Mucosa of rectum (tissue), 2 donors: ENCODE measurements around the gene BMP15.

Experiments used
- H3K27ac ChIP-seq, 2 donors: one replicate each; pipeline ENCODE4 v1.7.0; 2013; ENCODE audit warnings: inconsistent platforms in 2 of 2, low read depth in 2 of 2, low read length in 2 of 2
- H3K27me3 ChIP-seq, 2 donors: one replicate each; pipeline ENCODE4 v1.7.0; 2013; ENCODE audit warnings: low read length in 2 of 2; ENCODE audit not compliant: control insufficient read depth in 2 of 2, insufficient read depth in 2 of 2
- H3K36me3 ChIP-seq, 2 donors: one replicate each; pipeline ENCODE4 v1.7.0; 2013; ENCODE audit warnings: low read length in 2 of 2; ENCODE audit not compliant: control insufficient read depth in 2 of 2, insufficient read depth in 2 of 2
- H3K4me1 ChIP-seq, 2 donors: one replicate each; pipeline ENCODE4 v1.7.0; 2013; ENCODE audit warnings: low read length in 2 of 2, mild to moderate bottlenecking in 1 of 2; ENCODE audit not compliant: control insufficient read depth in 2 of 2, insufficient read depth in 2 of 2
- H3K4me3 ChIP-seq, 2 donors: one replicate each; pipeline ENCODE4 v1.7.0; 2013; ENCODE audit warnings: low read length in 2 of 2
- H3K9ac ChIP-seq, 2 donors: one replicate each; pipeline ENCODE4 v1.7.0; 2013; ENCODE audit warnings: low read length in 2 of 2, low read depth in 1 of 2, mild to moderate bottlenecking in 1 of 2
- H3K9me3 ChIP-seq, 2 donors: one replicate each; pipeline ENCODE4 v1.7.0; 2013; ENCODE audit warnings: low read length in 2 of 2; ENCODE audit not compliant: control insufficient read depth in 2 of 2
- donor health status: healthy.
- donor health status: Normal muscosa, but diverticular disease.

BMP15 gene

GRCh38 chrX:50910685-50911176, at the start of gene BMP15:
BMP15 (plus strand) TSS chrX:50910735; CDS start chrX:50910784, 49 bp downstream.
- Histone ChIP-seq H3K9me3 (no peaks in the 10 kb centered on the region), H3K4me3 (no peak within 1 kb of the TSS), H3K36me3 (no peaks in the 10 kb centered on the region)

GRCh38 chrX:50863471-50863870, 47.1 kb upstream of the BMP15 start:
- Histone ChIP-seq H3K27me3 (no peaks in the 10 kb centered on the region), H3K4me3 (no peak overlapping the region), H3K27ac (no peak overlapping the region), H3K9me3 (no peaks in the 10 kb centered on the region), H3K4me1 (no peaks in the 10 kb centered on the region), H3K9ac (no peak overlapping the region), H3K36me3 (no peaks in the 10 kb centered on the region)

More at GRCh38 chrX:50910685-50911176, at the start of gene BMP15:
- Histone ChIP-seq H3K4me1 (no peaks in the 10 kb centered on the region), H3K27ac (no peak within 1 kb of the TSS), H3K27me3 (peaks cover 1 to 7% of the 10 kb centered on the region in 2 donors), H3K9ac (no peak within 1 kb of the TSS)

- Histone ChIP-seq H3K9me3 (no peaks in the 10 kb centered on the region), H3K27me3 (peaks cover 1 to 4% of the 10 kb centered on the region in 2 donors), H3K36me3 (no peaks in the 10 kb centered on the region), H3K9ac (no peak overlapping the region), H3K4me3 (no peak overlapping the region), H3K4me1 (no peaks in the 10 kb centered on the region), H3K27ac (no peak overlapping the region)
These were observed 45.2 kb upstream of the BMP15 start for GRCh38 chrX:50865311-50865710.

GRCh38 chrX:50871922-50872453, 38.5 kb upstream of the BMP15 start:
- H3K9me3 ChIP-seq: no peaks in the 10 kb centered on the region
- H3K4me1 ChIP-seq: no peaks in the 10 kb centered on the region
- H3K27me3 ChIP-seq: peaks cover 9 to 13% of the 10 kb centered on the region in 2 donors
- H3K27ac ChIP-seq: no peak overlapping the region
- no peak overlapping the region for H3K4me3 ChIP-seq
- no peaks in the 10 kb centered on the region for H3K36me3 ChIP-seq
- no peak overlapping the region for H3K9ac ChIP-seq

GRCh38 chrX:50874876-50875275, 35.7 kb upstream of the BMP15 start:
- Histone ChIP-seq H3K4me1 (no peaks in the 10 kb centered on the region), H3K4me3 (no peak overlapping the region), H3K9ac (no peak overlapping the region), H3K27me3 (peaks cover 9 to 13% of the 10 kb centered on the region in 2 donors), H3K27ac (no peak overlapping the region), H3K36me3 (no peaks in the 10 kb centered on the region), H3K9me3 (no peaks in the 10 kb centered on the region)

GRCh38 chrX:50876551-50876950, 34.0 kb upstream of the BMP15 start:
- no peaks in the 10 kb centered on the region for H3K4me1 ChIP-seq
- no peaks in the 10 kb centered on the region for H3K36me3 ChIP-seq
- H3K9me3 ChIP-seq: no peaks in the 10 kb centered on the region
- peaks cover 4 to 5% of the 10 kb centered on the region in 2 donors for H3K27me3 ChIP-seq
- no peak overlapping the region for H3K27ac ChIP-seq
- no peak overlapping the region for H3K4me3 ChIP-seq
- no peak overlapping the region for H3K9ac ChIP-seq

- Histone ChIP-seq H3K27ac (no peak overlapping the region), H3K4me3 (no peak overlapping the region), H3K4me1 (no peaks in the 10 kb centered on the region), H3K27me3 (peaks cover 4 to 5% of the 10 kb centered on the region in 2 donors), H3K9ac (no peak overlapping the region), H3K36me3 (no peaks in the 10 kb centered on the region), H3K9me3 (no peaks in the 10 kb centered on the region)
These were observed 33.2 kb upstream of the BMP15 start for GRCh38 chrX:50877310-50877709.

GRCh38 chrX:50881028-50881427, 29.5 kb upstream of the BMP15 start:
- no peaks in the 10 kb centered on the region for H3K9me3 ChIP-seq
- H3K9ac ChIP-seq: no peak overlapping the region
- H3K27me3 ChIP-seq: peaks cover 0 to 4% of the 10 kb centered on the region in 2 donors
- H3K27ac ChIP-seq: no peak overlapping the region
- H3K4me3 ChIP-seq: no peak overlapping the region
- no peaks in the 10 kb centered on the region for H3K4me1 ChIP-seq
- no peaks in the 10 kb centered on the region for H3K36me3 ChIP-seq

GRCh38 chrX:50888884-50889283, 21.7 kb upstream of the BMP15 start:
- Histone ChIP-seq H3K27ac (no peak overlapping the region), H3K36me3 (no peaks in the 10 kb centered on the region), H3K9ac (no peak overlapping the region), H3K4me3 (no peak overlapping the region), H3K4me1 (no peaks in the 10 kb centered on the region), H3K9me3 (no peaks in the 10 kb centered on the region), H3K27me3 (peaks cover 0 to 2% of the 10 kb centered on the region in 2 donors)

- Histone ChIP-seq H3K4me3 (no peak overlapping the region), H3K4me1 (no peaks in the 10 kb centered on the region), H3K9me3 (no peaks in the 10 kb centered on the region), H3K27me3 (peaks cover 0 to 2% of the 10 kb centered on the region in 2 donors), H3K27ac (no peak overlapping the region), H3K9ac (no peak overlapping the region), H3K36me3 (no peaks in the 10 kb centered on the region)
These were observed 21.0 kb upstream of the BMP15 start for GRCh38 chrX:50889582-50889981.
